IMR-90 (cell line): ENCODE data around the gene ERC2. TPM values are rescaled to one million over a fixed set of nuclear protein-coding genes. Genes with fewer than 3 reads are reported as not detected.

Experiments
- ATAC-seq: fragments of 200-7000 bp; cut with Tn5 transposase; 2 replicates; pipeline ENCODE4 v1.9.1; 2020; ENCODE audit warnings: low read depth, mild to moderate bottlenecking, moderate library complexity
- BruUV-seq: library from RNA; stranded (reverse); fragments of 400-500 nt; replicated peaks from 2 replicates; lab custom pipeline; 2021; lab: Mats Ljungman, UMichigan
- CTCF ChIA-PET: fragments of 300-600 bp; formaldehyde crosslinking; extraction: SDS; loops from one replicate; lab custom pipeline; 2021; ENCODE audit warnings: antibody characterized with exemption; lab: Yijun Ruan, JAX
- POLR2A ChIA-PET: fragments of 300-600 bp; sonication (Branson Sonifier 250); formaldehyde crosslinking; loops from one replicate; lab custom pipeline; 2022; ENCODE audit warnings: antibody characterized with exemption; ENCODE audit not compliant: unreplicated experiment; lab: Charles Lee
- DNase-seq: peaks from one replicate; pipeline ENCODE4 v3.0.0; 2013
- H2AFZ ChIP-seq: replicated peaks from 2 replicates; pipeline ENCODE3; 2013; ENCODE audit warnings: low read length, mild to moderate bottlenecking; ENCODE audit not compliant: poor library complexity
- H2AK5ac ChIP-seq: 2 replicates; pipeline ENCODE4 v1.6.1; 2013; ENCODE audit warnings: low read depth, low read length, inconsistent platforms
- H2AK9ac ChIP-seq: replicated peaks from 2 replicates; pipeline ENCODE3; 2013; ENCODE audit warnings: mild to moderate bottlenecking, low read depth, low read length, moderate library complexity; ENCODE audit not compliant: poor library complexity
- H2BK120ac ChIP-seq: 2 replicates; pipeline ENCODE4 v1.6.1; 2013; ENCODE audit warnings: low read depth, low read length, inconsistent platforms
- H2BK15ac ChIP-seq: 3 replicates; pipeline ENCODE4 v1.6.1; 2013; ENCODE audit warnings: low read depth, low read length, inconsistent platforms
- H2BK20ac ChIP-seq: 2 replicates; pipeline ENCODE4 v1.6.1; 2013; ENCODE audit warnings: low read depth, mild to moderate bottlenecking, inconsistent platforms, low read length, moderate library complexity
- H2BK5ac ChIP-seq: 2 replicates; pipeline ENCODE4 v1.6.1; 2013; ENCODE audit warnings: mild to moderate bottlenecking, low read depth, low read length, inconsistent platforms; ENCODE audit not compliant: poor library complexity, severe bottlenecking
- H3K14ac ChIP-seq: replicated peaks from 2 replicates; pipeline ENCODE4 v1.6.1; 2013; ENCODE audit warnings: low read depth, low read length, inconsistent platforms
- H3K18ac ChIP-seq: 2 replicates; pipeline ENCODE4 v1.6.1; 2013; ENCODE audit warnings: low read depth, low read length, control low read depth
- H3K23ac ChIP-seq: 2 replicates; pipeline ENCODE4 v1.6.1; 2013; ENCODE audit warnings: low read depth, low read length, inconsistent platforms
- H3K27ac ChIP-seq: 2 replicates; pipeline ENCODE4 v1.5.1; 2013; ENCODE audit warnings: mild to moderate bottlenecking, control low read depth, low read length; ENCODE audit not compliant: insufficient read depth
- H3K27me3 ChIP-seq: 2 replicates; pipeline ENCODE4 v1.6.1; 2013; ENCODE audit warnings: low read length; ENCODE audit not compliant: control insufficient read depth, insufficient read depth
- H3K36me3 ChIP-seq: 2 replicates; pipeline ENCODE4 v1.6.1; 2013; ENCODE audit warnings: low read length, mixed read lengths; ENCODE audit not compliant: control insufficient read depth, insufficient read depth
- H3K4ac ChIP-seq: 2 replicates; pipeline ENCODE4 v1.6.1; 2013; ENCODE audit warnings: low read depth, low read length, inconsistent platforms
- H3K4me1 ChIP-seq: 2 replicates; pipeline ENCODE4 v1.6.1; 2013; ENCODE audit warnings: low read length, mixed read lengths; ENCODE audit not compliant: control insufficient read depth, insufficient read depth
- H3K4me2 ChIP-seq: 2 replicates; pipeline ENCODE4 v1.6.1; 2013; ENCODE audit warnings: low read depth, mild to moderate bottlenecking, control low read depth, low read length, moderate library complexity
- H3K4me3 ChIP-seq: 2 replicates; pipeline ENCODE4 v1.5.1; 2013; ENCODE audit warnings: low read depth, mild to moderate bottlenecking, control low read depth, low read length, moderate library complexity; ENCODE audit not compliant: insufficient read depth
- H3K56ac ChIP-seq: 2 replicates; pipeline ENCODE4 v1.6.1; 2013; ENCODE audit warnings: low read length, inconsistent platforms; ENCODE audit not compliant: insufficient read depth; ENCODE audit errors: extremely low read depth
- H3K79me1 ChIP-seq, 2 experiments: 2 replicates each; pipeline ENCODE4 v1.6.1; 2013; ENCODE audit warnings: low read length in 2 of 2, inconsistent platforms in 1 of 2, low read depth in 1 of 2
- H3K9ac ChIP-seq: 2 replicates; pipeline ENCODE4 v1.6.1; 2013; ENCODE audit warnings: low read depth, low read length, control low read depth
- H3K9me1 ChIP-seq: 2 replicates; pipeline ENCODE4 v1.6.1; 2013; ENCODE audit warnings: low read length, inconsistent platforms; ENCODE audit not compliant: insufficient read depth
- H3K9me3 ChIP-seq: 2 replicates; pipeline ENCODE4 v1.6.1; 2013; ENCODE audit warnings: low read length; ENCODE audit not compliant: control insufficient read depth, insufficient read depth
- H4K20me1 ChIP-seq: 2 replicates; pipeline ENCODE4 v1.6.1; 2013; ENCODE audit warnings: low read length, inconsistent platforms; ENCODE audit not compliant: insufficient read depth
- H4K5ac ChIP-seq: 2 replicates; pipeline ENCODE4 v1.6.1; 2013; ENCODE audit warnings: mild to moderate bottlenecking, low read depth, low read length, control low read depth
- H4K8ac ChIP-seq, 2 experiments: 2 replicates each; pipeline ENCODE4 v1.6.1; 2013; ENCODE audit warnings: low read depth in 2 of 2, low read length in 2 of 2, control low read depth in 1 of 2, inconsistent platforms in 1 of 2
- H4K91ac ChIP-seq: 2 replicates; pipeline ENCODE4 v1.6.1; 2013; ENCODE audit warnings: low read depth, low read length, inconsistent platforms; ENCODE audit not compliant: insufficient read depth
- CHD1 ChIP-seq: IDR thresholded peaks from 2 replicates; pipeline ENCODE4 v1.6.1; 2012; ENCODE audit warnings: low read depth, low read length, improper control_type of control experiment
- MAZ ChIP-seq: IDR thresholded peaks from 2 replicates; pipeline ENCODE4 v1.6.1; 2012; ENCODE audit warnings: low read depth, mild to moderate bottlenecking, low read length, improper control_type of control experiment, moderate library complexity, borderline replicate concordance
- NFE2L2 ChIP-seq: fragments of 150-350 bp; IDR thresholded peaks from 2 replicates; pipeline ENCODE4 v1.6.1; 2016; ENCODE audit warnings: low read depth, mild to moderate bottlenecking, low read length
- RCOR1 ChIP-seq: IDR thresholded peaks from 2 replicates; pipeline ENCODE4 v1.6.1; 2012; ENCODE audit warnings: mild to moderate bottlenecking, low read length, improper control_type of control experiment; ENCODE audit not compliant: insufficient replicate concordance
- USF2 ChIP-seq: fragments of 150-350 bp; IDR thresholded peaks from 2 replicates; pipeline ENCODE4 v1.6.1; 2017; ENCODE audit warnings: mild to moderate bottlenecking, antibody characterized with exemption, low read length, low read depth
- WGBS, 2 experiments: methylation state at CpG; one replicate each; pipeline versions ENCODE4 v1.1.5 to v1.1.7; 2013; ENCODE audit warnings: missing lambda C conversion rate in 2 of 2; ENCODE audit not compliant: insufficient read length in 1 of 2; ENCODE audit errors: extremely low coverage in 2 of 2; 5-methylcytosine and 5-hydroxymethylcytosine counted together
- dilution Hi-C: fragments of 300-500 bp; cut with HindIII; formaldehyde crosslinking; loops from one replicate; pipeline ENCODE4 v1.14.3; 2018; ENCODE audit warnings: low sequenced_read_pairs; ENCODE audit not compliant: unreplicated experiment
- in situ Hi-C: fragments of 300-500 bp; cut with MboI; formaldehyde crosslinking; loops from 3 replicates; pipeline ENCODE4 v1.14.3; 2019; ENCODE audit warnings: low sequenced_read_pairs, inconsistent platforms, mixed read lengths
- intact Hi-C: fragments of 100-400 bp; cut with micrococcal nuclease; formaldehyde crosslinking; loops from 2 replicates; pipeline ENCODE4 v1.10.0; 2022
- polyA plus RNA-seq, 3 experiments: library from polyadenylated mRNA; depleted of rRNA; stranded (reverse); fragments of >200 nt; gene quantifications; 2 replicates each; pipeline ENCODE4 v1.2.3, GENCODE V29; 2012; ENCODE audit warnings: low replicate concordance in 1 of 3
- total RNA-seq: library from RNA; depleted of rRNA; stranded (reverse); fragments of >200 nt; gene quantifications from 2 replicates; pipeline ENCODE4 v1.2.3, GENCODE V29; 2012

Gene ERC2
- total and polyA plus RNA-seq, 2 of the 4 experiments (the other 2 are of a cell fraction) = 0.17 to 0.18 TPM

- CTCF ChIA-PET = no interaction called here
- no TSS peak for BruUV-seq
- H2BK120ac ChIP-seq = peak overlapping the region; percentile 60
- H2AK9ac ChIP-seq = no peak overlapping the region
- no CpG with 5 or more reads among the region's 4 CpGs for WGBS, 2 experiments
- H3K56ac ChIP-seq = no peak overlapping the region; the same call in 1 of the 2 replicates
- H3K9ac ChIP-seq = no peak overlapping the region
- H2BK15ac ChIP-seq = peak overlapping the region; percentile 79; the same call in 2 of the 3 replicates
- H3K4me1 ChIP-seq = peaks cover 21% of the 10 kb centered on the region
- 0 out of 2 replicates have a peak overlapping the region, but pooled peaks have one; percentile 39 for H4K5ac ChIP-seq
- no peak overlapping the region for H3K27ac ChIP-seq
- DNase-seq = no peak
- peaks cover 16% of the 10 kb centered on the region for H3K9me1 ChIP-seq
- no peak overlapping the region for H3K4me2 ChIP-seq
- no peaks in the 10 kb centered on the region; the same call in 1 of the 2 replicates for H4K20me1 ChIP-seq
- no peaks in the 10 kb centered on the region for H3K36me3 ChIP-seq
- H3K23ac ChIP-seq = peak overlapping the region; percentile 54; the same call in 1 of the 2 replicates
- H3K9me3 ChIP-seq = no peaks in the 10 kb centered on the region
- no peak overlapping the region for H2AFZ ChIP-seq
- peak overlapping the region; percentile 77 for H3K4ac ChIP-seq
- TF ChIP-seq RCOR1 (no peak), MAZ (no peak), CHD1 (no peak), USF2 (no peak), NFE2L2 (no peak)
- peak overlapping the region; percentile 74 for H3K18ac ChIP-seq
- no peak overlapping the region for H2BK5ac ChIP-seq
- in situ Hi-C loops = no loop called here
- 0 out of 4 replicates have a peak, but pooled peaks cover 0 to 2% of the 10 kb centered on the region in 2 experiments for H3K79me1 ChIP-seq
- H2AK5ac ChIP-seq = peak overlapping the region; percentile 74
- peak overlapping the region; percentile 83 for H2BK20ac ChIP-seq
- POLR2A ChIA-PET = no interaction called here
- peak overlapping the region in 1 of 2 experiments; percentile 54; a peak in 3 of 4 replicates for H4K8ac ChIP-seq
- H3K4me3 ChIP-seq = no peak overlapping the region
- H4K91ac ChIP-seq = peak overlapping the region; percentile 79
- dilution Hi-C loops = no loop called here
- H3K27me3 ChIP-seq = no peaks in the 10 kb centered on the region
- peak overlapping the region; percentile 88 for H3K14ac ChIP-seq
- intact Hi-C loops = no loop called here
- no peak for ATAC-seq
Measured at GRCh38 chr3:55697177-55697865, 770.9 kb downstream of the ERC2 start.
